AG10803 (cell line): Measurements from ENCODE around the gene UBR1.
"Not testable (repeated sequence)": the region's sequence is repeated elsewhere in the genome, so short reads cannot be mapped to it uniquely, and the experiment has no call there.

Experiments
- DNase-seq: peaks from one replicate; pipeline ENCODE4 v3.0.0; 2010; ENCODE audit warnings: low read depth
- H3K4me3 ChIP-seq: 2 replicates; pipeline ENCODE4 v1.5.1; 2011; ENCODE audit warnings: mild to moderate bottlenecking, low read length, control low read depth
- TF ChIP-seq, protein P1 (sequence below): conservative IDR thresholded peaks from 2 replicates; pipeline ENCODE4 v1.5.1; 2011; ENCODE audit warnings: mild to moderate bottlenecking, low read length, control low read depth, inconsistent platforms

UBR1 gene

GRCh38 chr15:42974202-42974862 is 131.5 kb downstream of the UBR1 start:
- H3K4me3 ChIP-seq: no peak overlapping the region
- no peak for DNase-seq
- TF ChIP-seq, protein P1, sequence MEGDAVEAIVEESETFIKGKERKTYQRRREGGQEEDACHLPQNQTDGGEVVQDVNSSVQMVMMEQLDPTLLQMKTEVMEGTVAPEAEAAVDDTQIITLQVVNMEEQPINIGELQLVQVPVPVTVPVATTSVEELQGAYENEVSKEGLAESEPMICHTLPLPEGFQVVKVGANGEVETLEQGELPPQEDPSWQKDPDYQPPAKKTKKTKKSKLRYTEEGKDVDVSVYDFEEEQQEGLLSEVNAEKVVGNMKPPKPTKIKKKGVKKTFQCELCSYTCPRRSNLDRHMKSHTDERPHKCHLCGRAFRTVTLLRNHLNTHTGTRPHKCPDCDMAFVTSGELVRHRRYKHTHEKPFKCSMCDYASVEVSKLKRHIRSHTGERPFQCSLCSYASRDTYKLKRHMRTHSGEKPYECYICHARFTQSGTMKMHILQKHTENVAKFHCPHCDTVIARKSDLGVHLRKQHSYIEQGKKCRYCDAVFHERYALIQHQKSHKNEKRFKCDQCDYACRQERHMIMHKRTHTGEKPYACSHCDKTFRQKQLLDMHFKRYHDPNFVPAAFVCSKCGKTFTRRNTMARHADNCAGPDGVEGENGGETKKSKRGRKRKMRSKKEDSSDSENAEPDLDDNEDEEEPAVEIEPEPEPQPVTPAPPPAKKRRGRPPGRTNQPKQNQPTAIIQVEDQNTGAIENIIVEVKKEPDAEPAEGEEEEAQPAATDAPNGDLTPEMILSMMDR: no peak

GRCh38 chr15:42973114-42973513 is 132.7 kb downstream of the UBR1 start:
- H3K4me3 ChIP-seq: no peak overlapping the region
- DNase-seq: no peak
- TF ChIP-seq, protein P1: no peak

DNA sequence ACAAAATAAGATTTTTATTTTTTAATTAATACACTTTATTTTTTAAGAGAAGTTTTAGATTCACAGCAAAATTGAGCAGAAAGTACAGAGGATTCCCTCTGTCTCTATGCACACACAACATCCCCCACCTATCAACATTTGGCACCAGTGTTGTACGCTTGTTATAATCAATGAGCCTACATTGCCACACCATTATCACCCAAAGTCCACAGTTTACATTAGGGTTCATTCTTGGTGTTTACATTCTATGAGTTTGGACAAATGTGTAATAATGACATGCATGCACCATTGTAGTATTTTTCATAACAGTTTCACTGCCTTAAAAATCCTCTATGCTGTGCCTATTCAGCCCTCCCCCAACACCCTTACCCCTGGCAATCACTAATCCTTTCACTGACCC is 134.0 kb downstream of the UBR1 start:
- H3K4me3 ChIP-seq: no peak overlapping the region
- TF ChIP-seq, protein P1: no peak
- DNase-seq: no peak

DNA sequence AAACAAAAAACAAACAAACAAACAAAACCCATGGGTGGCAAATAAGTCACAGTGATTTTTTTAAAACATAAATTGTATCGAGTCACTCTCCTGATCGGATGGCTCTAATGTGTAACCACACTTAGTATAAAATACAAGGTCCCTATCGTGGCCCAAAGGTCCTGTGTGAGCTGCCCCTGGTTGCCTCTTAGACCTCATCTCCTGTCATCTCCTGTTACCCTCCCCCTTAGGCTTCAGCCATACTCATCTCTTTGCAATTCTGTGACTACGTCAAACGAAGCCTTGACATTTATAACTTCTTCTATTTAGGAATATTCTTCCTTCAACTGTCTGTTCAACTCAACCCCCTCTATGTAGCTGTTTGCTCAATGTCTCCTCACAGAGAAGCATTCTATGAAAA is 141.4 kb downstream of the UBR1 start:
- DNase-seq: no peak
- TF ChIP-seq, protein P1: no peak
- no peak overlapping the region for H3K4me3 ChIP-seq

GRCh38 chr15:42955518-42955917 is 150.3 kb downstream of the UBR1 start:
- DNase-seq: peak; percentile 84

GRCh38 chr15:42954291-42954690 is 151.5 kb downstream of the UBR1 start:
- H3K4me3 ChIP-seq: no peak overlapping the region
- DNase-seq: no peak
- TF ChIP-seq, protein P1: no peak

More at GRCh38 chr15:42955518-42955917, 150.3 kb downstream of the UBR1 start:
- H3K4me3 ChIP-seq: no peak overlapping the region
- TF ChIP-seq, protein P1: no peak

- not testable (repeated sequence) for DNase-seq
Observed at GRCh38 chr15:42948898-42949297, 156.9 kb downstream of the UBR1 start.

GRCh38 chr15:42940527-42940926 is 165.3 kb downstream of the UBR1 start:
- DNase-seq: no peak
- TF ChIP-seq, protein P1: no peak
- H3K4me3 ChIP-seq: no peak overlapping the region

More at GRCh38 chr15:42948898-42949297, 156.9 kb downstream of the UBR1 start:
- not testable (repeated sequence) for H3K4me3 ChIP-seq
